ACC112 (cell line): ENCODE results near the gene SMIM20.
"Not testable (repeated sequence)": the region's sequence is repeated elsewhere in the genome, so short reads cannot be mapped to it uniquely, and the experiment has no call there.

ENCODE experiments used
- H2AFZ ChIP-seq: fragments of 200-600 bp; sonication (generic); one replicate; pipeline ENCODE4 v1.6.0; 2017; ENCODE audit warnings: antibody characterized with exemption, low read length; ENCODE audit not compliant: unreplicated experiment
- H3K27ac ChIP-seq: fragments of 200-600 bp; sonication (generic); 2 replicates; pipeline ENCODE4 v1.5.1; 2014; ENCODE audit warnings: low read depth, mild to moderate bottlenecking, antibody characterized with exemption, low read length, moderate library complexity
- H3K27me3 ChIP-seq: fragments of 200-600 bp; sonication (generic); 2 replicates; pipeline ENCODE4 v1.6.1; 2014; ENCODE audit warnings: mild to moderate bottlenecking, antibody characterized with exemption, low read length, moderate library complexity, mixed read lengths; ENCODE audit not compliant: insufficient read depth
- H3K36me3 ChIP-seq: fragments of 200-600 bp; sonication (generic); 2 replicates; pipeline ENCODE4 v1.6.1; 2016; ENCODE audit warnings: mild to moderate bottlenecking, antibody characterized with exemption, low read length, moderate library complexity, mixed read lengths; ENCODE audit not compliant: insufficient read depth
- H3K4me1 ChIP-seq: fragments of 200-600 bp; sonication (generic); one replicate; pipeline ENCODE4 v1.6.1; 2016; ENCODE audit warnings: low read length, mixed read lengths; ENCODE audit not compliant: insufficient read depth, unreplicated experiment, control insufficient read depth
- H3K4me3 ChIP-seq: fragments of 200-600 bp; sonication (generic); 2 replicates; pipeline ENCODE4 v1.5.1; 2014; ENCODE audit warnings: mild to moderate bottlenecking, low read depth, low read length
- H3K79me2 ChIP-seq: fragments of 200-600 bp; sonication (generic); one replicate; pipeline ENCODE4 v1.6.0; 2016; ENCODE audit warnings: low read length; ENCODE audit not compliant: control insufficient read depth, unreplicated experiment, insufficient read depth

The SMIM20 gene

DNA sequence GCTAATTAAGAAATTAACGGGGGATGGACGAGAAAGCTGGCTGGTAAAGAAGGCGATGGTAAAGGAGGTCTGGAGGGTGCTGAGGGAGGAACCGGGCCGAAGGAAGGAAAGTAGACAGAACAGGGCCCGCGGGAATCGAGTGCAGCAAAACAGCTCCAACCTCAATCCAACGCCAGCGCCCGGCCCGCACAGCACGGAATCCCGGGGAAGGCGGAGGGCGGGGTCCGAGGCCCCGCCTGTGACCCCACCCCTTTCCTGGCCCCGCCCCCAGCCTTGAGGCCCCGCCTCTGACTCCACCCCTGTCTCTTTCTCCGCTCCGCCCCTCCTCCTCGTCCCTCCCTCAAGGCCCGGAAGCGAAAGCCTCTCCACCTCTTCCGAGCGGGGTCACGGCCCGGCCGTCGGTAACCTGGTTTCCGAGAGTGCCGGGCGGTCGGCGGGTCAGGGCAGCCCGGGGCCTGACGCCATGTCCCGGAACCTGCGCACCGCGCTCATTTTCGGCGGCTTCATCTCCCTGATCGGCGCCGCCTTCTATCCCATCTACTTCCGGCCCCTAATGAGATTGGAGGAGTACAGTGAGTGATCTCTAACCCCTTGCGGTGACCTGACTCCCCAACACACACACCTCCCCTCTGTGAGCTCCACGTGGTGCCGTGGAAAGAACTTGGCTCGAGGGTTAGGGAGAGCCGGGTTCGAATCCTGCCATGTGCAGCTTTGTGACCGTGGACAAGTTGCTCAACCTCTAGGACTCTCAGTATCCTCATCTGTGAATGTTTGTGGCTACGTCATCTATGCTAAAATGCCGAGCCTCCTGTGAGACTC lies at the start of gene SMIM20:
TSS of gene SMIM20 (plus strand) at position 370 of the 819 bp plus-strand sequence. CDS start at position 464, 94 bp downstream.
- Histone ChIP-seq H3K27me3 (no peaks in the 10 kb centered on the region), H3K4me3 (peak within 1 kb of the TSS; percentile 80), H2AFZ (peak within 1 kb of the TSS; percentile 98), H3K36me3 (no peaks in the 10 kb centered on the region), H3K79me2 (peaks cover 5% of the 10 kb centered on the region), H3K27ac (peak within 1 kb of the TSS; percentile 74), H3K4me1 (peaks cover 14% of the 10 kb centered on the region)

- H3K36me3 ChIP-seq: no peaks in the 10 kb centered on the region
- peaks cover 4% of the 10 kb centered on the region for H3K79me2 ChIP-seq
- peaks cover 11% of the 10 kb centered on the region for H3K4me1 ChIP-seq
- no peaks in the 10 kb centered on the region for H3K27me3 ChIP-seq
- no peak overlapping the region for H2AFZ ChIP-seq
- no peak overlapping the region for H3K27ac ChIP-seq
- H3K4me3 ChIP-seq: no peak overlapping the region
These were observed 48.4 kb upstream of the SMIM20 start for GRCh38 chr4:25865586-25865985.

DNA sequence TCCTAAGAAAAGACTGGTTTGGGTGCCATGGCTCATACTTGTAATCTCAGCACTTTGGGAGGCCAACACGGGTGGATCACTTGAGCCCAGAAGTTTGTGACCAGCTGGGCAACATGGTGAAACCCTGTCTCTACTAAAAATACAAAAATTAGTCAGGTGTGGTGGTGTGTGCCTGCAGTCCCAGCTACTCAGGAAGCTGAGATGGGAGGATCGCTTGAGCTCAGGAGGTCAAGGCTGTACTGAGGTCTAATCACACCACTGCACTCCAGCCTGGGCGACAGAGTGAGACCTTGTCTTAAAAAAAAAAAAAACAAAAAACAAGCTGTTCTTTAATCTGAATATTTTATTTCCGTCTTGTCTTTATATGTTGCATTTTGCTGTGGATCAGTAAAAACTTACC lies 47.6 kb upstream of the SMIM20 start:
- not testable (repeated sequence) for H3K4me1 ChIP-seq, H3K27me3 ChIP-seq, H3K36me3 ChIP-seq, H3K27ac ChIP-seq, H3K4me3 ChIP-seq, H3K79me2 ChIP-seq, H2AFZ ChIP-seq

- Histone ChIP-seq H3K27ac (no peak overlapping the region), H3K79me2 (no peaks in the 10 kb centered on the region), H3K27me3 (no peaks in the 10 kb centered on the region), H3K36me3 (no peaks in the 10 kb centered on the region), H3K4me3 (no peak overlapping the region), H2AFZ (no peak overlapping the region), H3K4me1 (peaks cover 3% of the 10 kb centered on the region)
These were observed 46.2 kb upstream of the SMIM20 start for GRCh38 chr4:25867781-25868294.

DNA sequence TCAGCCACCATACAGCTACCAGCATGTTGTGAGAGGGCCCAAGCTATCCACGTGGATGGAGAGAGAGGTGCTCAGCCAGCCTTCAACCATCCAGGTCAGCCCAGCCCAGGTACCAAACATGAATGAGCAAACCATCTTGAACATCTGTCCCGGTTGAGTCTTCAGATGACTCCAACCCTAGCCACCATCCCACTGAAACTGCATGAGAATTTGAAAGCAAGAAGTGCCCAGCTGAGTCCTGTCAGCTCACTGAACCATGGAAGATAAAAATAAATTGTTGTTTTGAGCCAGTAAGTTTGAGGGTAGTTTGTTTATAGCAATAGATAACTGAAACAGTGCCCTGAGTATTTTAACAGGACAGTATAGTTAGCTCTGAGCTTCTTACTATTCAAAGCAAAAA lies 43.9 kb upstream of the SMIM20 start:
- Histone ChIP-seq H3K36me3 (no peaks in the 10 kb centered on the region), H3K79me2 (no peaks in the 10 kb centered on the region), H3K4me3 (no peak overlapping the region), H3K27ac (no peak overlapping the region), H3K27me3 (no peaks in the 10 kb centered on the region), H2AFZ (no peak overlapping the region), H3K4me1 (peaks cover 3% of the 10 kb centered on the region)

DNA sequence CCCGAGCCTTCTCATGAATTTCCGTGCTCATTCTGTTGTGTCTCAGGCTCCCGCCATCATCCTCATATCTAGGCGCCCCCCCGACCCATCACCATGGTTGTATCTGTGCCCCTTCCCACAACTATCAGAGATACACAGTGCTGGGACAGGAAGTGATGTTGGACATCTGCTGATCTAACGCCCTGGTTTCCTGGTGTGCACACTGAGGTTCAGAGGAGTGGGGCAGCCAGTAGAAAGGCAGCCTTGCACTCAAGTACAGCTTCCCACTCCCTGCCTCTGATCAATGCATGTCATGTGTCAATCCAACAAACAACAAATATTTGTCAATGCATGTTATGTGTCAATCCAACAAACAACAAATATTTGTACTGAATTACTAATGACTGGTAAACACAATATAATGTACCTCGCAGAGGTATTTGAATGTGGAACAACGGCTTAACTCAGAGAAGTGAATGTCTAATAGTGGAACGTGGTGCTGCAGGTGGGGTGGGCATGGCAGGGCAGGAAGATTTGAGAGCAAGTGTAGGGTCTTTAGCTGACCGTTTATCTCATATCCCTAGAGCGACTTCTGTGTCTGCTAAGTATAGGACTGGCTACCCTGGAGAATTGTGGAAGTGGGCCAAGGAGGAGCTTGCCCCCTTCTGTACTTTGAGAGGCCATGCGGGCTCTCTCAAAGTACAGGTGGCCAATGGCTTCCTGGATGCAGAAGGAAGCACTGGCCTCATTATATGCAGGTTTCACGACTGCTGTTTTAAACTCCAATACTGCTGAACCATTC lies 41.0 kb upstream of the SMIM20 start:
- Histone ChIP-seq H3K27me3 (no peaks in the 10 kb centered on the region), H3K27ac (no peak overlapping the region), H3K79me2 (no peaks in the 10 kb centered on the region), H3K36me3 (no peaks in the 10 kb centered on the region), H3K4me3 (no peak overlapping the region), H3K4me1 (no peaks in the 10 kb centered on the region), H2AFZ (no peak overlapping the region)

DNA sequence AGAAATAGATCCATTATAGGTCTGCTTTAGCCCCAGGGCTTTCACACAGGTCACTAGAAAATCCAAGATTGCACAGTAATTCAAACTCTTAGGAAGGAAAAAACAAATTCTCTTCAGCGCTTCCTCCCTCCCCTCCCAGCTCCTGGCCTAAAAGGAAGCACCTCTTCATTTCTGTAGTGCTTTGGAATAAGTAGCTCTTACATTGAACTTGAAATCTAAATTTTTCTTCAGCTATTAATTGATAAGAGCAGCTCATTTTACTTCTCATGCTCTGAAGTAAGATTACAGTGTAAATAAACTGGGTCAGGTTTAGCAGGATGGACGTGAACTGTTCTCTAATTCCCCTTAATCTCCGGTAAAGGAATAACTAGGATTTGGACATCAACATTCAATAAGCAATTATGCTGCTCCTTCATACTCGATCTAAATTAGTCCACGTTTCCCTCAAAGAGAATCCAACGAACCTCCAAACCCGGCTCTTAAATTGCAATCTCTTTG lies 40.3 kb upstream of the SMIM20 start:
- Histone ChIP-seq H3K27ac (no peak overlapping the region), H2AFZ (no peak overlapping the region), H3K79me2 (no peaks in the 10 kb centered on the region), H3K36me3 (no peaks in the 10 kb centered on the region), H3K27me3 (no peaks in the 10 kb centered on the region), H3K4me3 (no peak overlapping the region), H3K4me1 (no peaks in the 10 kb centered on the region)

- Histone ChIP-seq H2AFZ (no peak overlapping the region), H3K79me2 (no peaks in the 10 kb centered on the region), H3K27ac (no peak overlapping the region), H3K4me3 (no peak overlapping the region), H3K27me3 (no peaks in the 10 kb centered on the region), H3K36me3 (no peaks in the 10 kb centered on the region), H3K4me1 (no peaks in the 10 kb centered on the region)
These were observed 39.4 kb upstream of the SMIM20 start for GRCh38 chr4:25874655-25875054.

DNA sequence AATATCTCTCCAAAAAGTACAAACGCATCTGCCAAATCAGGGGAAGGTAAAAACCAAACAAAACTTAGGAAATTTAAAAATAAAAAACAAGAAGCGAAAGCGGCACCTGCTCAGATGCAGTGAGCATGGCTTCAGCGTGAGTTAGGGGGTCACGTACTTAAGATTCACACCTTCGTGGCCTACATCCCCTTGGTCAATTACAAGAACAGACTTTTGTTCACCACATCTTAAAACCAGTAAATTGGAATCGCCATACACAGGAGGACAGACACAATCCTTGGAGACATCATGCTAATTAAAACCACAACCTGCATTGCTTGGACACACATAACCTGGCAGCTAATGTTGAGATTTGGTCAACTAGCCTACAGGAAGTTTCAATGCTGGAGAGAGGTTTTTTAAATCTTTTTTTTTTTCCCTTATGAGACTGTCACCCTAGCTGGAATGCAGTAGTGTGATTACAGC lies 38.7 kb upstream of the SMIM20 start:
- no peaks in the 10 kb centered on the region for H3K36me3 ChIP-seq
- no peaks in the 10 kb centered on the region for H3K27me3 ChIP-seq
- no peak overlapping the region for H2AFZ ChIP-seq
- H3K4me1 ChIP-seq: peaks cover 3% of the 10 kb centered on the region
- no peaks in the 10 kb centered on the region for H3K79me2 ChIP-seq
- no peak overlapping the region for H3K27ac ChIP-seq
- no peak overlapping the region for H3K4me3 ChIP-seq

DNA sequence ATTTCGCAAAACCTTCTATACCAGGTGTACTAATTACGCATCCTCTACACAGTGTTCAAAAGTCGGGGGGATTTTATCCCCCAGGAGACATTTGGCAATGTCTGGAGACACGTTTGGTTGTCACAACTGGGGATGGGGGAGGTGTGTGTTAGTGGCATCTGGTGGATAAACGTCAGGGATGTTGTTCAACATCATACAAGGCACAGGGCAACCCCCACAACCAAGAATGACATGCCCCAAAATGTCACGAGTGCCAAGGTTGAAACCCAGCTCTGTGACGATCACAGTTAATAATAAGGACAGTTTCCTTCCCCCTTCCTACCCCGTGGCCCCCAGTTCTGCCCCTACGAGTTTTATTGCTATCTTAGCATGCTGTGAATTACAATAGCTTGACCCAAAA lies 35.3 kb upstream of the SMIM20 start:
- no peaks in the 10 kb centered on the region for H3K79me2 ChIP-seq
- H3K4me3 ChIP-seq: no peak overlapping the region
- H3K27me3 ChIP-seq: no peaks in the 10 kb centered on the region
- H3K27ac ChIP-seq: no peak overlapping the region
- H2AFZ ChIP-seq: no peak overlapping the region
- H3K4me1 ChIP-seq: peaks cover 11% of the 10 kb centered on the region
- no peaks in the 10 kb centered on the region for H3K36me3 ChIP-seq
